Hepatocyte (in vitro differentiated cells): ENCODE measurements around the gene NRXN2. TPM values are rescaled to one million over a fixed set of nuclear protein-coding genes. Genes with fewer than 3 reads are reported as not detected.

ENCODE experiments used
- DNase-seq: peaks from one replicate; pipeline ENCODE4 v3.0.0-alpha.2; 2016; ENCODE audit warnings: low spot score
- H2AFZ ChIP-seq: fragments of 200-600 bp; sonication (generic); 2 replicates; pipeline ENCODE4 v1.6.0; 2016; ENCODE audit warnings: antibody characterized with exemption, mild to moderate bottlenecking
- H3K27ac ChIP-seq: fragments of 200-600 bp; sonication (generic); 2 replicates; pipeline ENCODE4 v1.5.1; 2016; ENCODE audit warnings: mild to moderate bottlenecking
- H3K27me3 ChIP-seq: fragments of 200-600 bp; sonication (generic); 2 replicates; pipeline ENCODE4 v1.6.1; 2016
- H3K36me3 ChIP-seq: fragments of 200-600 bp; sonication (generic); replicated peaks from 2 replicates; pipeline ENCODE4 v1.5.1; 2016; ENCODE audit warnings: low read depth; ENCODE audit not compliant: insufficient read depth
- H3K4me1 ChIP-seq: fragments of 200-600 bp; sonication (generic); 2 replicates; pipeline ENCODE4 v1.5.1; 2016; ENCODE audit warnings: mild to moderate bottlenecking, moderate library complexity; ENCODE audit not compliant: insufficient read depth
- H3K4me2 ChIP-seq: fragments of 200-600 bp; sonication (generic); 2 replicates; pipeline ENCODE4 v1.6.0; 2016
- H3K4me3 ChIP-seq: fragments of 200-600 bp; sonication (generic); 2 replicates; pipeline ENCODE4 v1.5.1; 2016; ENCODE audit warnings: mild to moderate bottlenecking
- H3K79me2 ChIP-seq: fragments of 200-600 bp; sonication (generic); 2 replicates; pipeline ENCODE4 v1.6.0; 2017; ENCODE audit warnings: mild to moderate bottlenecking
- H3K9me2 ChIP-seq: fragments of 200-600 bp; sonication (generic); replicated peaks from 2 replicates; pipeline ENCODE4 v1.6.0; 2017; ENCODE audit warnings: mild to moderate bottlenecking; ENCODE audit not compliant: insufficient read depth
- H3K9me3 ChIP-seq: fragments of 200-600 bp; sonication (generic); 2 replicates; pipeline ENCODE4 v1.5.1; 2016; ENCODE audit warnings: low read depth, mild to moderate bottlenecking
- H4K20me1 ChIP-seq: fragments of 200-600 bp; sonication (generic); 2 replicates; pipeline ENCODE4 v1.6.0; 2016; ENCODE audit warnings: mild to moderate bottlenecking; ENCODE audit not compliant: insufficient read depth, poor library complexity, severe bottlenecking
- EZH2 ChIP-seq: fragments of 200-600 bp; sonication (generic); IDR thresholded peaks from 2 replicates; pipeline ENCODE4 v1.6.1; 2016; ENCODE audit warnings: antibody characterized with exemption, mild to moderate bottlenecking, borderline replicate concordance
- EZH2phosphoT487 ChIP-seq: fragments of 200-600 bp; sonication (generic); IDR thresholded peaks from one replicate; pipeline ENCODE4 v1.6.1; 2018; ENCODE audit warnings: antibody characterized with exemption, mild to moderate bottlenecking, low read depth, moderate library complexity; ENCODE audit not compliant: unreplicated experiment, severe bottlenecking
- WGBS: methylation state at CpG from one replicate; pipeline ENCODE4 v1.1.6; 2016; ENCODE audit warnings: low lambda C conversion rate; ENCODE audit errors: missing lambda C conversion rate; 5-methylcytosine and 5-hydroxymethylcytosine counted together
- polyA plus RNA-seq: library from polyadenylated mRNA; unstranded; fragments of >200 nt; fragmentation: Nextera tagmentation; extraction: Ambion mirVana; gene quantifications from 2 replicates; pipeline ENCODE4 v1.2.1, GENCODE V29; 2016
- total RNA-seq: library from RNA; depleted of rRNA; stranded (reverse); fragments of >200 nt; gene quantifications from 2 replicates; pipeline ENCODE4 v1.2.3, GENCODE V29; 2014
- TF ChIP-seq, protein P1 (sequence below): fragments of 200-600 bp; sonication (generic); IDR thresholded peaks from 2 replicates; pipeline ENCODE4 v1.5.1; 2016; ENCODE audit warnings: antibody characterized with exemption, mild to moderate bottlenecking; ENCODE audit not compliant: poor library complexity

NRXN2 gene
- total and polyA plus RNA-seq, 2 experiments from 2014 or later: 0.83 to 1.7 TPM

DNA sequence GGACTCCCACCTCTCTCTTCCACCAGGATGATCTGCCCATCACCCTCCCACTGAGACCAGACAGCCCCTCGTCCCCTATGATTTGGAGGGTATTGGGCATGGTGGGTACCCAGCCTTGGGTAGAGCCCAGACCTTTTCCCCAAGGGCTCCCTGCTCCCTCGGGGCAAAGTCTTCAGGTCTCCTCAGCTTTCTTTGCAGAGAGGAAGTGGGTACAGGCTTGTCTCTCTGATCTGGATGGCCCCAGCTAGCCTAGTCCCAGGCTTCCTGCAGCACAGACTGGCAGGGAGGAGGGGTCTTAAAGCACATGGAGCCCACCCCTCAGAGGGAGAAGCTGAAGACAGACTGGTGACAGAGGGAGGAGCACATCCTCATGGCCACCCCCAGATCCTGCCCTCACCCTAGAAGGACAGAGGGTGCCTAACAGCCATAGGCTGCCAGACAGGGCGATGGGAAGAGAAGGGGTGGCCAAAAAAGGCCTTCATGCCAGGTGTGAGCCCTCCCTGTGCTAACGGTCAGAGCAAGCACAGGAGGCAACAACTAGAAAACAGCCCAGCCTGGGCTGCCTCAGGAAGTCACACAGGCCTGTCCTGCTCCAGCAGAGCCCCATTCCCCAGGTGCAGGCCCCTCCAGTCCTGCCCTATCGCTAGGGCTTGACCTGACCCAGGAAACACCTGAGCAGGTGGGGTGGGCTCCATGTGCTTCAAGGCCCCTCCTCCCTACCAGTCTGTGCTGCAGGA is 101.5 kb downstream of the NRXN2 start:
- DNase-seq: no peak
- Histone ChIP-seq H3K27ac (peak overlapping the region; percentile 84), H3K4me3 (no peak overlapping the region), H3K9me3 (no peaks in the 10 kb centered on the region), H3K4me2 (no peak overlapping the region), H3K36me3 (no peaks in the 10 kb centered on the region), H3K79me2 (no peaks in the 10 kb centered on the region), H2AFZ (no peak overlapping the region), H3K4me1 (peaks cover 24% of the 10 kb centered on the region), H3K27me3 (no peaks in the 10 kb centered on the region), H4K20me1 (no peaks in the 10 kb centered on the region), H3K9me2 (no peaks in the 10 kb centered on the region)
- TF ChIP-seq EZH2 (no peak), EZH2phosphoT487 (no peak)
- TF ChIP-seq, protein P1, sequence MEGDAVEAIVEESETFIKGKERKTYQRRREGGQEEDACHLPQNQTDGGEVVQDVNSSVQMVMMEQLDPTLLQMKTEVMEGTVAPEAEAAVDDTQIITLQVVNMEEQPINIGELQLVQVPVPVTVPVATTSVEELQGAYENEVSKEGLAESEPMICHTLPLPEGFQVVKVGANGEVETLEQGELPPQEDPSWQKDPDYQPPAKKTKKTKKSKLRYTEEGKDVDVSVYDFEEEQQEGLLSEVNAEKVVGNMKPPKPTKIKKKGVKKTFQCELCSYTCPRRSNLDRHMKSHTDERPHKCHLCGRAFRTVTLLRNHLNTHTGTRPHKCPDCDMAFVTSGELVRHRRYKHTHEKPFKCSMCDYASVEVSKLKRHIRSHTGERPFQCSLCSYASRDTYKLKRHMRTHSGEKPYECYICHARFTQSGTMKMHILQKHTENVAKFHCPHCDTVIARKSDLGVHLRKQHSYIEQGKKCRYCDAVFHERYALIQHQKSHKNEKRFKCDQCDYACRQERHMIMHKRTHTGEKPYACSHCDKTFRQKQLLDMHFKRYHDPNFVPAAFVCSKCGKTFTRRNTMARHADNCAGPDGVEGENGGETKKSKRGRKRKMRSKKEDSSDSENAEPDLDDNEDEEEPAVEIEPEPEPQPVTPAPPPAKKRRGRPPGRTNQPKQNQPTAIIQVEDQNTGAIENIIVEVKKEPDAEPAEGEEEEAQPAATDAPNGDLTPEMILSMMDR: no peak
- 94% methylated on average over 5 of the region's 5 CpGs for WGBS

DNA sequence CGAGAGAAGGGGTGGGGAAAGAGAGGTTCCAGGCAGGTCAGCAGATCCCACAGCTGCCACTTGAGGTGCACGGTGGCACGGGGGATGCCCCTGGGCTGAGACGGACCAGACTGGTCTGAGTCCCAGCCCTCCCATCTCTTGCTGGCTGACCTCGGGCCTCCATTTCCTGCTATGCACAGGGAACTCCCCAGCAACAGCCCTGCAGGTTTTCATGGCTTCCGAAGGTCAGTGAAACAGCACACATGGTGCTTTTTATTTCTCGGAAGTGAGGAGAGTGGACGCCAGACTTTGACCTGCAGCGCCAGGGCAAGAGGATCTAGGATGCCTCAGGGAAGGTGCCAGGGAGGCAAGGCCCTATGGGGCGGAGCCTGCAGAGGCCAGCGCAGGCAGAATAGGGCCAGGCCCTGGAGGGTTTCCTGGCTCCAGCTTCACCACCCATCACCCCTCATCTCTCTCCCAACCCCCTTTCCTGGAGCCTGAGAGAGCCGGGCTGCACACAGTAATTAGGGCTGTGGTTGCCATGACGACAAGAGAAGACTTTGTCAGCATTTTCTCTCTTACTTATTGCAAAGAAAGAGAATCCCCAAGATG is 102.5 kb downstream of the NRXN2 start:
- Histone ChIP-seq H3K4me1 (peaks cover 24% of the 10 kb centered on the region), H3K27me3 (no peaks in the 10 kb centered on the region), H3K9me3 (no peaks in the 10 kb centered on the region), H2AFZ (no peak overlapping the region), H3K36me3 (no peaks in the 10 kb centered on the region), H3K4me3 (no peak overlapping the region), H3K79me2 (no peaks in the 10 kb centered on the region), H3K4me2 (peak overlapping the region; percentile 64), H3K27ac (peak overlapping the region; percentile 84), H4K20me1 (no peaks in the 10 kb centered on the region), H3K9me2 (no peaks in the 10 kb centered on the region)
- peak; percentile 80 for DNase-seq
- no peak for TF ChIP-seq EZH2phosphoT487
- TF ChIP-seq, protein P1: no peak
- no peak for TF ChIP-seq EZH2
- 66% methylated on average over 13 of the region's 13 CpGs for WGBS

DNA sequence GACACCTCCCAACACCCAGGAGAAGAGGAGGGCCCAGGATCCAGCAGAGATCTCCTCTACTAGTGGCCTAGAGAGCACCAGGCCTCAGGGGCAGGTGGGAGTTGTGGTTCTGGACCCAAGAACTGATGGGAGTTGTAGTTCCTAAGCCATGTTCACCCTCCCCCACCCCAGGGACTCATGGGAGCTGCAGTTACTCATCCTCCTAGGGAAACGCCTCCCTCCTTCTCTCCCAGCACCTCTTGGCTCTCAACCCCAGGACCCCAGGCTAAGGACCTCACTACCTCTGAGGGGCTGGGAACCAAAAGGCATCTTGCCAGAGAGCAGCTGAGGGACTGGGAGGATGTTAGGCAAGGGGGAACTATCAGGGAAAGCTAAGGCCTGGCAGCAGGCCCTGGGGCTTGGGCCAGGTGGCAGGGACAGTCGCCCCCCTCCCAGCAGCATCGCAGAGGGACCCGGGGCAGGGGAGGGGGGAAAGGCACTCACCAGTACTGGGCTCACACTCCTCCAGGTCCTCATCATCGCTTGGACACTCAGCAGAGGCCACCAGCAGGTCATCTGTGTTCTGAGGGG is 103.1 kb downstream of the NRXN2 start:
- Histone ChIP-seq H3K27me3 (no peaks in the 10 kb centered on the region), H4K20me1 (no peaks in the 10 kb centered on the region), H3K79me2 (no peaks in the 10 kb centered on the region), H3K9me3 (no peaks in the 10 kb centered on the region), H3K4me1 (peaks cover 24% of the 10 kb centered on the region), H2AFZ (no peak overlapping the region), H3K27ac (peak overlapping the region; percentile 84), H3K9me2 (no peaks in the 10 kb centered on the region), H3K36me3 (no peaks in the 10 kb centered on the region), H3K4me3 (no peak overlapping the region), H3K4me2 (peak overlapping the region; percentile 64)
- TF ChIP-seq EZH2phosphoT487 (no peak), EZH2 (no peak)
- TF ChIP-seq, protein P1: no peak
- WGBS: 87% methylated on average over 5 of the region's 5 CpGs
- peak; percentile 80 for DNase-seq
